Fibroblast of lung (primary cell): ENCODE data around the gene ZKSCAN1. TPM values are rescaled to one million over a fixed set of nuclear protein-coding genes. Genes with fewer than 3 reads are reported as not detected.
"Not testable (repeated sequence)": the region's sequence is repeated elsewhere in the genome, so short reads cannot be mapped to it uniquely, and the experiment has no call there.

ENCODE experiments used
- DNase-seq, 2 donors: peaks; one replicate each; pipeline versions ENCODE4 v3.0.0 to v3.0.0-alpha.2; 2010; ENCODE audit warnings: low read depth in 2 of 2
- H2AFZ ChIP-seq: 2 replicates; pipeline ENCODE4 v1.5.1; 2012; ENCODE audit warnings: low read length, control low read depth, inconsistent platforms
- H3K27ac ChIP-seq: 2 replicates; pipeline ENCODE4 v1.5.1; 2011; ENCODE audit warnings: low read length, control low read depth; ENCODE audit not compliant: insufficient read depth
- H3K27me3 ChIP-seq: 2 replicates; pipeline ENCODE4 v1.5.1; 2011; ENCODE audit warnings: mild to moderate bottlenecking, low read length; ENCODE audit not compliant: control insufficient read depth, insufficient read depth
- H3K36me3 ChIP-seq: 2 replicates; pipeline ENCODE4 v1.5.1; 2011; ENCODE audit warnings: low read length; ENCODE audit not compliant: control insufficient read depth, insufficient read depth
- H3K4me1 ChIP-seq: 2 replicates; pipeline ENCODE4 v1.5.1; 2011; ENCODE audit warnings: low read length; ENCODE audit not compliant: control insufficient read depth, insufficient read depth; ENCODE audit errors: extremely low read depth
- H3K4me2 ChIP-seq: 2 replicates; pipeline ENCODE4 v1.5.1; 2011; ENCODE audit warnings: low read length, control low read depth; ENCODE audit not compliant: insufficient read depth; ENCODE audit errors: extremely low read depth
- H3K4me3 ChIP-seq, 4 experiments: fragments of 200-600 bp in 1 of 4; sonication (generic) in 1 of 4; replicated peaks in 1 of 4; 2 replicates each; pipeline ENCODE4 v1.5.1; 2011 to 2016; ENCODE audit warnings: low read length in 4 of 4, low read depth in 3 of 4, mild to moderate bottlenecking in 3 of 4, control low read depth in 2 of 4, inconsistent platforms in 1 of 4, mixed read lengths in 1 of 4; ENCODE audit not compliant: insufficient read depth in 1 of 4; ENCODE audit errors: control extremely low read depth in 1 of 4
- H3K79me2 ChIP-seq: 2 replicates; pipeline ENCODE4 v1.5.1; 2012; ENCODE audit warnings: mild to moderate bottlenecking, low read length, inconsistent platforms; ENCODE audit not compliant: control insufficient read depth, insufficient read depth
- H3K9ac ChIP-seq: 2 replicates; pipeline ENCODE4 v1.5.1; 2011; ENCODE audit warnings: mild to moderate bottlenecking, low read length, control low read depth; ENCODE audit not compliant: insufficient read depth
- H3K9me3 ChIP-seq: 2 replicates; pipeline ENCODE4 v1.5.1; 2012; ENCODE audit warnings: low read depth, low read length; ENCODE audit not compliant: control insufficient read depth, insufficient read depth
- H4K20me1 ChIP-seq: 2 replicates; pipeline ENCODE4 v1.5.1; 2011; ENCODE audit warnings: low read length; ENCODE audit not compliant: control insufficient read depth, insufficient read depth; ENCODE audit errors: extremely low read depth
- CTCF ChIP-seq, 2 donors: IDR thresholded peaks in 1 of 2; conservative IDR thresholded peaks in 1 of 2; 1 replicate in 1 of 2; 2 replicates in 1 of 2; pipeline ENCODE4 v1.5.1; 2011 to 2012; ENCODE audit warnings: low read length in 2 of 2, control low read depth in 1 of 2, inconsistent platforms in 1 of 2, low read depth in 1 of 2, mild to moderate bottlenecking in 1 of 2
- EZH2 ChIP-seq: IDR thresholded peaks from 2 replicates; pipeline ENCODE4 v1.5.1; 2012; ENCODE audit warnings: low read length, control low read depth, mild to moderate bottlenecking; ENCODE audit errors: missing control alignments
- polyA minus RNA-seq: library from RNA; depleted of rRNA, polyadenylated mRNA; stranded (reverse); fragments of >200 nt; gene quantifications from 2 replicates; pipeline ENCODE4 v1.2.3, GENCODE V29; 2011; ENCODE audit warnings: low replicate concordance
- polyA plus RNA-seq, 2 donors: library from polyadenylated mRNA; depleted of rRNA in 1 of 2; stranded (reverse) in 1 of 2; unstranded in 1 of 2; fragments of >200 nt; gene quantifications; 2 replicates each; pipeline ENCODE4 v1.2.1, GENCODE V29; 2011 to 2012; ENCODE audit warnings: missing spikeins in 1 of 2
- total RNA-seq: library from RNA; depleted of rRNA; stranded (reverse); fragments of >200 nt; gene quantifications from 2 replicates; pipeline ENCODE4 v1.2.1, GENCODE V29; 2014

Gene ZKSCAN1
- total RNA-seq (39.0 and 50.2 TPM in 2 replicates), polyA plus RNA-seq (21.0 and 25.3 TPM in 2 replicates), polyA minus RNA-seq (36.6 and 74.8 TPM in 2 replicates)
- 13.9 and 20.0 TPM in 2 replicates for polyA plus RNA-seq (2012)

DNA sequence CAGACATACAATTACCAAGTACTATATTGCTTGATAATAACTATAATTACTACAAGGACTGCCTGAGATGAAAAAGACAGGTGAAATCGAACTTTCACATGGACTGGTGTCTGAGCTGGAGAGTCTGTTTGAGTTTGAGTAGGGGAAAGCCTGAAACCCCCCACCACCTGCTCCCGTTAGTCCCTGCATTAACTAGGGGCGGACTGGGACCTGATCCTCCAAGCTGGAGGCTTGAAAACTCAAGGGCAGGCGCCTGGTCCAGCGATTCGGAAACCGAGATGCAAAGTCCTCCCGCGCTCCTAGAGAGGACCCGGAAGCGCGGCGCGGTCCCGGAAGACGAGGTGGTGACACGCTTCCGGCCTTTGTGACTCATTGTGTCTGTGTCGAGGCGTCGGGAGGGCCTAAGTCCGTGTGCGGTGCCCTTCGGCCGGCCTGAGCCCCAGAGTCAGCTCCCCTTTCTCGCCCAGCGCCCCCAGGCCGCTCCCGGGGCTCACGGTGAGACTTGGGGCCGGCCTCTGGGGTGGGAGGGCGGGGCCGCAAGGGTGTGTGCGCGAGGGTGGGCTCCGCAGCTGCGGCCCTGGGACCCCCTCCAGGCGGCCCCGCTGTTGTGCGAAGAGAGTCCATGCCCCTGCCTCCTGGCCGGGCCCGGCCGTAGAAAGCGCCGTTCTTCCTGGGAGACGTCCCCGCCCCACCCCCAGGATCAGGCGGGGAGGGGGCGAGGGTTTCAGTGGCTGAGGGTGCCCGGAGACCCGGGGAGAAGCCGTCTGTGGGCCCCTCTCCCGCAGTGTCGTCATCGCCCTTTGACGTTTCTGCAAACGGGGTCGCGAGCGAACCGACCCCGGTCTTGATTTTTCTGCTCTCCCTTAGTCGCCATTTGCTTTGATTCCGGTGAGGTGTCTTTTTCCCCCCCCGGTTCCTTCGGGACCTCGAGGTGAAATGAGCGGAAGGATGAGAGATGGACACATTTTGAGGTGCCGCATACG is at the start of gene ZKSCAN1:
ZKSCAN1 (plus strand) TSS at position 365 of the 983 bp plus-strand sequence. CDS start 7,911 bp downstream, outside the sequence.
- DNase-seq: peak; percentile 92 to 95
- Histone ChIP-seq H3K4me2 (peak within 1 kb of the TSS; percentile 97), H3K79me2 (peaks cover 47% of the 10 kb centered on the region), H4K20me1 (no peaks in the 10 kb centered on the region), H3K4me1 (peaks cover 2% of the 10 kb centered on the region), H2AFZ (peak within 1 kb of the TSS; percentile 54), H3K36me3 (no peaks in the 10 kb centered on the region), H3K9ac (peak within 1 kb of the TSS; percentile 99), H3K27ac (peak within 1 kb of the TSS; percentile 98), H3K9me3 (no peaks in the 10 kb centered on the region), H3K4me3 (peak within 1 kb of the TSS; percentile 88 to 98 (median 96)), H3K27me3 (no peaks in the 10 kb centered on the region)
- TF ChIP-seq EZH2 (no peak), CTCF (conservative IDR thresholded peaks at IDR 0.05 in 1 of 2, IDR thresholded peaks at IDR 0.05 in 1 of 2; ENCODE audit: low read depth in 1 of 2, low read length in 2 of 2) (no peak)

- Histone ChIP-seq H3K9ac (no peak overlapping the region), H3K27me3 (peaks cover 3% of the 10 kb centered on the region), H3K4me2 (no peak overlapping the region), H3K36me3 (no peaks in the 10 kb centered on the region), H4K20me1 (no peaks in the 10 kb centered on the region), H2AFZ (no peak overlapping the region), H3K4me1 (no peaks in the 10 kb centered on the region), H3K27ac (no peak overlapping the region), H3K9me3 (no peaks in the 10 kb centered on the region), H3K79me2 (no peaks in the 10 kb centered on the region), H3K4me3 (no peak overlapping the region)
- TF ChIP-seq EZH2 (no peak), CTCF (conservative IDR thresholded peaks at IDR 0.05 in 1 of 2, IDR thresholded peaks at IDR 0.05 in 1 of 2; ENCODE audit: low read depth in 1 of 2, low read length in 2 of 2) (no peak)
- DNase-seq: no peak
Observed at GRCh38 chr7:99969298-99969697, 46.1 kb upstream of the ZKSCAN1 start.

DNA sequence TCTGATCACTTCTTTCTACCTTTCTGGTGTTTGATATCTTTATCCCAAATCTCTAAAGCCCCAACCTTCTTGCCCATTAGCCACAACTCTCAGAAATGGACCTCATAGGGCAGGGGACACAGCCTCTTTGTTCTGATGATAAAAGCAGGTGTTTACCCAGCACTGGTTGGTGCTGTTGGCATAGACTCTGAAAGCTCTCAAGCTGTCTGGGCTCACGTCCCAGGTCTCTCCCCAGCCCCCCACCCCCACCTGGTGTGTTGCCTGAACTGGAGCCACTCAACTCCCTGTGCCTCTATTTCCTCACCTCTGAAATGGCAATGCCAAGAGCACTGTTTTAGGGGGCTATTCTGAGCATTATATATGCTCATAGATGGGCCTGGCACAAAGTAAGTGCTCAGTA is 45.6 kb upstream of the ZKSCAN1 start:
- H3K27ac ChIP-seq, H3K36me3 ChIP-seq, H3K9me3 ChIP-seq, H3K4me3 ChIP-seq, H3K4me2 ChIP-seq, H3K9ac ChIP-seq, H3K4me1 ChIP-seq, H2AFZ ChIP-seq, DNase-seq, H4K20me1 ChIP-seq, H3K79me2 ChIP-seq, H3K27me3 ChIP-seq: not testable (repeated sequence)
